ENCODE measurements around the gene VDR. TPM values are rescaled to one million over a fixed set of nuclear protein-coding genes. Genes with fewer than 3 reads are reported as not detected.
A peak's percentile ranks its signal among the peaks of the same experiment; 100 is the strongest.

Gene VDR
- total RNA-seq, 2 experiments from 2014 or later = 55.8 TPM

GRCh38 chr12:47876440-47876960 is 28.3 kb downstream of the VDR start:
- peaks cover 72% of the 10 kb centered on the region for H3K36me3 Mint-ChIP-seq
- no peak for DNase-seq
- H3K4me1 Mint-ChIP-seq = peaks cover 24% of the 10 kb centered on the region
- no peaks in the 10 kb centered on the region for H3K27me3 Mint-ChIP-seq
- H3K27ac Mint-ChIP-seq = no peak overlapping the region
- H3K4me3 Mint-ChIP-seq = no peak overlapping the region
- H3K9me3 Mint-ChIP-seq = no peaks in the 10 kb centered on the region

DNA sequence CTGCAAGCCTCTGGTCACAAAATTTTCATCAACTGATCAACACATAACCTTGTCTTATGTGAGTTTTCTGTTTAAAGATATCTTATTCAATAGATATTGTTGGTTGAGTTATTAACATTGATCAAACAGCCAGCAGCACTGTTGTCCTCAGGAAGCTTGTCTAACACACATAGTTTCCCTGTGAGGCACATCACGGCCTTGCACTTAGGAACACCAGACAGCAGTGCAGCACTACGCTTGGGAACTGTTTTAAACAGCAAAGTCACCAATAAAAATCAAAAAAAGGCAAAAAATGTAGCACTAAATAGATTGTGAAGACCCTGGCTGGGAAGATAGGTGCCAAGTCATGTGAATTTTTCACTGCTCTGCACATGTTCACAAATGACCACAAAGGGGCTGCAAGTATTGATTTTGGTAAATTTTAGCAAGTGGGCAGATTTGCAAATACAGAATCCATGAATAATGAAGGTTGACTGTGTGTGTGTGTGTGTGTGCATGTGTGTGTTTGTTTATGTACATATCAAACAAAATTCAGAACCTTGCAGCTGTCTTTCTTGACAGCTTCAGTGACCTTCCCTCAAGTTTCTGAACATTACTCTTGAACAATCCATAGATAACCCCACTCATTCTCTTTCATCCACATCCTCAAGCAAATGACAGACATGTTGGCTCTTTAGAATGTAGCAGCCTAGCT is 28.9 kb downstream of the VDR start:
- Mint-ChIP-seq H3K27ac (no peak overlapping the region), H3K4me1 (peaks cover 24% of the 10 kb centered on the region), H3K9me3 (no peaks in the 10 kb centered on the region), H3K27me3 (no peaks in the 10 kb centered on the region), H3K4me3 (no peak overlapping the region), H3K36me3 (peaks cover 73% of the 10 kb centered on the region)
- DNase-seq = no peak

DNA sequence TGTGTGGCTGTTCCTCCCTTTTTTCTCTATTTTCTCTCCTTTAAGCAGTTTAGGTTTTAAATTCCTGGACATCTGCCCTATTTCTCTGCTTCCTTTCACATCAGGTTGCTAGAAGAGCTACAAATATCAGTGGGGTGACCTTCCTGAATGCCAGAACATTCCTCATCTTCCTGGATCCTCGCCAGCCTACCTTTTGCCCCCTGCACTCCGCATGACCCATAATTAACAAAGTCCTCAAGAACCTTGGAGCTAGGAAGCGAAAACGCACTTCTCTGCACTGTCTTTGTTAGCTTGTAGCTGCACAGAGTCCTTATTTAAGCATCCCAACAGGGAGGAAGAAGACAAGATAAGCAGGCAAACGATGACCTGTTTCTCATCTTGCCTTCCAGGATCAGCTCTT is 30.5 kb downstream of the VDR start:
- H3K4me1 Mint-ChIP-seq = peaks cover 26% of the 10 kb centered on the region
- H3K9me3 Mint-ChIP-seq = no peaks in the 10 kb centered on the region
- DNase-seq = no peak
- peaks cover 75% of the 10 kb centered on the region for H3K36me3 Mint-ChIP-seq
- H3K4me3 Mint-ChIP-seq = no peak overlapping the region
- H3K27ac Mint-ChIP-seq = no peak overlapping the region
- H3K27me3 Mint-ChIP-seq = no peaks in the 10 kb centered on the region

DNA sequence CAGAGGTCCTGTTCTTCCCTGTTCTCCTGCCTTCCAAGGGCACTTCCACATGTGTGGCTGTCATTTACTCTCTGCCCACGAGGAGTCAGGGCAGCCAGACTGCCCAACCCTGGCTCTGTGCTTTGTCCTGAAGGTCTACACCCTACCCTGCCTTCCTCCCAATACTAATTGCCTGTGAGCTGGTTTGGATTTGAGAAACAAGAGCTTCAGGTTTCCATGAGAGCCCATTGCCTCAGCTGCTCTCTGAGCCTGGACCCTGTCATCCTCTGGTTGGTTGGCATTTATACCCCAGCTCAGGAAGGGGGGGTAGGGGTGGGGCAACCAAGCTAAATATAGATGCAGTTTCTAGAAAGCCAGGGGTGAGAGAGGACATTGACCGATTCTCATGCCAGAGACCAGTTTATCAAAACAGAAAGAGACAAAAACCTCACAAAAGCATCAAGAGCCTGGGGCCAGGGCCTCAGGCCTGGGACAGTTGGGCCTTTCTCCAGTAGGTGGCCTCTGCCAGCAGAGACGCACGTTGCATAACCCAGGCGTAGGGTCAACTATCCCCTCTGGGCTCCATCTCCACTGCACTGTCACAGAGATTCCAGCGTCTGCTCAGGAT is 34.5 kb downstream of the VDR start:
- Mint-ChIP-seq H3K36me3 (peaks cover 72% of the 10 kb centered on the region), H3K9me3 (no peaks in the 10 kb centered on the region), H3K4me1 (peaks cover 39% of the 10 kb centered on the region), H3K27me3 (no peaks in the 10 kb centered on the region), H3K4me3 (no peak overlapping the region), H3K27ac (no peak overlapping the region)
- no peak for DNase-seq

DNA sequence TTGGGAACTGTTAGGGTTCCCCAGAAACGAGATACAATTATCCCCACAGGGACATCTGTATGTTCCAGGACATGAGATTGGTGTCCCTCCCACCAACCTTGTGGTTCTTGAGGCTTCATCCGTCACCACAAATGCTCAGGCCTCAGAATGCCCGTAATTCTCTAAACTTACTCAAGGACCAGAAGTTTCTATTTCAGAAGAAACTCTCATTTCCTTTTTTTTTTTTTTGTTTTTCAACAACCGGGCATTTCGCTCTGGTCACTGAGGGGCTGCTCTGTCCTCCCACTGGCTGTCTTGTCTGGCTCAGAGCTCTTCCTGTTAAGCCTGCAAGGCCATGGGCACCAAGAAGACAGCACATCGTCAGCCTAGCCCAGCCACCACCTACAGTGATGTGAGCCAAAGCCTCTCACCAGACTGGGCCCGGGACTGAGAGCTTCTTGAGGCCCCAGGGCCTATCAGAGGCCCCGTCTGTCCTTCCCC is 36.2 kb downstream of the VDR start:
- H3K27ac Mint-ChIP-seq = peak overlapping the region; percentile 83
- no peak for DNase-seq
- peaks cover 39% of the 10 kb centered on the region for H3K4me1 Mint-ChIP-seq
- no peaks in the 10 kb centered on the region for H3K9me3 Mint-ChIP-seq
- H3K27me3 Mint-ChIP-seq = no peaks in the 10 kb centered on the region
- H3K36me3 Mint-ChIP-seq = peaks cover 70% of the 10 kb centered on the region
- H3K4me3 Mint-ChIP-seq = no peak overlapping the region

- DNase-seq = no peak
- Mint-ChIP-seq H3K36me3 (peaks cover 68% of the 10 kb centered on the region), H3K27me3 (no peaks in the 10 kb centered on the region), H3K4me1 (peaks cover 39% of the 10 kb centered on the region), H3K4me3 (no peak overlapping the region), H3K9me3 (no peaks in the 10 kb centered on the region), H3K27ac (peak overlapping the region; percentile 83)
Measured at GRCh38 chr12:47868041-47868440, 36.8 kb downstream of the VDR start.

DNA sequence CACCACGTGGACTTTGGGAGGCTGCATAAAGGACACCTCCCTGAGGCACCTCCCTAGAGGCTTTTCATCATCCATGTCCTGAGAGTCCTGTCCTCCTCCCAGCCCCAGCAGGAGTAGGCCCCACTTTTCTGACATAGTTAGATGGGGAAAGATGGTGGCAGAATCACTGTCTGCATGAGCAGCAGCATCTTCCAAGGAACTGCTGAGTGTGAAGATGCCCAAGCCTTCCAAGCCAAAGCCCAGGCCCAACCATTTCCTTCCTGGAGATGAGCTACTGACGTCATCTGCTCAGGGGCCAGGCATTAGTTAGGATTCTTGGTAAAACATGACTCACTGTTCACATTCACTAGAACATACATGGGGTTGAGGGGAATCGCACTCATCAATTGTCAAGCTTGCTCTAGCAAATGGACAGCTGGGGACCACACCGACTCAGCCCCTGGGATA is 37.3 kb downstream of the VDR start:
- DNase-seq = no peak
- Mint-ChIP-seq H3K36me3 (peaks cover 63% of the 10 kb centered on the region), H3K9me3 (no peaks in the 10 kb centered on the region), H3K4me3 (no peak overlapping the region), H3K4me1 (peaks cover 42% of the 10 kb centered on the region), H3K27ac (peak overlapping the region; percentile 83), H3K27me3 (no peaks in the 10 kb centered on the region)

GRCh38 chr12:47864646-47865235 is 40.1 kb downstream of the VDR start:
- Mint-ChIP-seq H3K27me3 (no peaks in the 10 kb centered on the region), H3K4me3 (no peak overlapping the region), H3K27ac (peak overlapping the region; percentile 46), H3K4me1 (peaks cover 46% of the 10 kb centered on the region), H3K9me3 (no peaks in the 10 kb centered on the region), H3K36me3 (peaks cover 72% of the 10 kb centered on the region)
- no peak for DNase-seq

DNA sequence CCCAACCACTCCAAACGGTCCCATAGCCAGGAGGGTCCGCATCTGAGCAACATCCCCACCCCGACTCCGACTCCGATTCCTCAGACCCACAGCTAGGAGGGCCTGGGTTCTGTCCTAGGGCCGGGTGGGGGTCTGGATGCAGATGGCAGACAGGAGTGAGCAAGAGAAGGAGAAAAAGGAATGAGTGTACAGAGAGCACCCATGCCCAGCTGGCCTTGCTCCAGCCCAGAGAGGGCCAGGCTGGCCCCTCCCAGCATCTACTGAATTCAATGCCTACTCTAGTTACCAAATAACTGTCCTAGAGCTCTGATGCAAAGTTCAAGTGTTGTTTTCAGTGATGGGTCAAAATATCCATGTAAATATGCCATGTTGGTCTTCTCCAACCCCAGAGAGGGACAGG is 40.8 kb downstream of the VDR start:
- Mint-ChIP-seq H3K27ac (no peak overlapping the region), H3K27me3 (no peaks in the 10 kb centered on the region), H3K4me1 (peaks cover 48% of the 10 kb centered on the region), H3K9me3 (no peaks in the 10 kb centered on the region), H3K36me3 (peaks cover 71% of the 10 kb centered on the region), H3K4me3 (no peak overlapping the region)
- no peak for DNase-seq

- DNase-seq = no peak
- Mint-ChIP-seq H3K4me1 (peaks cover 46% of the 10 kb centered on the region), H3K27me3 (no peaks in the 10 kb centered on the region), H3K9me3 (no peaks in the 10 kb centered on the region), H3K27ac (no peak overlapping the region), H3K4me3 (no peak overlapping the region), H3K36me3 (peaks cover 70% of the 10 kb centered on the region)
Measured at GRCh38 chr12:47863467-47863866, 41.3 kb downstream of the VDR start.

- no peak overlapping the region for H3K4me3 Mint-ChIP-seq
- H3K36me3 Mint-ChIP-seq = peaks cover 73% of the 10 kb centered on the region
- DNase-seq = no peak
- H3K9me3 Mint-ChIP-seq = no peaks in the 10 kb centered on the region
- H3K27me3 Mint-ChIP-seq = no peaks in the 10 kb centered on the region
- peaks cover 42% of the 10 kb centered on the region for H3K4me1 Mint-ChIP-seq
- H3K27ac Mint-ChIP-seq = no peak overlapping the region
Measured at GRCh38 chr12:47862881-47863280, 41.9 kb downstream of the VDR start.

GRCh38 chr12:47862167-47862750 is 42.5 kb downstream of the VDR start:
- H3K4me1 Mint-ChIP-seq = peaks cover 36% of the 10 kb centered on the region
- H3K27me3 Mint-ChIP-seq = no peaks in the 10 kb centered on the region
- H3K9me3 Mint-ChIP-seq = no peaks in the 10 kb centered on the region
- no peak overlapping the region for H3K27ac Mint-ChIP-seq
- H3K36me3 Mint-ChIP-seq = peaks cover 73% of the 10 kb centered on the region
- no peak for DNase-seq
- no peak overlapping the region for H3K4me3 Mint-ChIP-seq

DNA sequence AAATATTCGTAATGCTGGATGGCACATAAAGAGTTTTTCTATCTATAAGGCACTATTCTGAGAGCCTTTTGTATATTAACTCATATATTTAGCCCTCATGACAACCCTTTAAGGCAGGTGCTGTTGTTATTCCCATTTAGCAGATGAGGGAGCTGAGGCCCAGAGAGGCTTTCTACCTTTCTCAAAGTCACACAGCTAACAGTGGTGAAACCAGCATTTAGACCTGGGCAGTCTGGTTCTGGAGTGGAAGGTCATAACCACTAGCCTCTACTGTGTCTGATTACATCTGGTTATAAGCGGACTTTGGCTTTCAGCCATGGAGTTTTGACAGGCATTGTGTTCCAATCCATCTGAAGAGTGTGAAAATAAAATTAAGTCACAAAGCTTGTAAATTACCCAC is 43.9 kb downstream of the VDR start:
- Mint-ChIP-seq H3K36me3 (peaks cover 73% of the 10 kb centered on the region), H3K27me3 (no peaks in the 10 kb centered on the region), H3K9me3 (no peaks in the 10 kb centered on the region), H3K27ac (peak overlapping the region; percentile 93), H3K4me1 (peaks cover 34% of the 10 kb centered on the region), H3K4me3 (peak overlapping the region; percentile 41)
- no peak for DNase-seq

DNA sequence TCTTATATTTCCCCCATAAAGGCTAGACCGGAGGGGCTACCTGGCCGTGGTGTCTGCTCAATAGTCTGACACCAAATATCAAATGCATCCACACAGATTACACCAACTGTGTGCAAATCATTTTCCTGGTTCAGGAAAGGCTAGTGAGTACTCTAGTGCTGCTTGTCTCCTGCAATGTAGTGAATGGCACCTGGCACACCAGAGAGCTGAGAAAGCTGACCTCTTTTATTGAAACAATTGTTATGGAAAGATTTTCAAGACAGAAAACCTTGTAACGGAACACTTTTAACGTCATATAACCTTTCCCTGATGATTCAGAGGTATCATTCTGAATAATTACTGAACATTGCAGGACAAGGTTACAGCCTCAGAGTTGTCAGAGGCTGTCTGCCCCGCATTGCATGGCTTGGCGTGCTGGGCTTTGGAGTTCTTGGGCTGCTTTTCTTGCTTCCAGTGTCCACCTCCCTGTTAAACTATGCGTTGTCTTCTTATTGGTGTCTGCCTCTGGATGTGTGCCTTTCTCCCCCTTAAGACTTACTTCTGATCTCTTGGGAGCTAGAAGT is 44.4 kb downstream of the VDR start:
- peak overlapping the region; percentile 93 for H3K27ac Mint-ChIP-seq
- H3K36me3 Mint-ChIP-seq = peaks cover 72% of the 10 kb centered on the region
- peak; percentile 59 for DNase-seq
- no peaks in the 10 kb centered on the region for H3K9me3 Mint-ChIP-seq
- peaks cover 34% of the 10 kb centered on the region for H3K4me1 Mint-ChIP-seq
- peak overlapping the region; percentile 48 for H3K4me3 Mint-ChIP-seq
- H3K27me3 Mint-ChIP-seq = no peaks in the 10 kb centered on the region
